ENCODE measurements around the gene PEX11B.

Gene PEX11B

GRCh38 chr1:145863282-145864018 is 55.1 kb downstream of the PEX11B start:
- DNase-seq = no peak

Data from NCI-H345 (cell line).